H1 (cell line): ENCODE results near the gene TNPO3. TPM values are rescaled to one million over a fixed set of nuclear protein-coding genes. Genes with fewer than 3 reads are reported as not detected.

Experiments used
- CTCF ChIA-PET: fragments of 300-600 bp; sonication (Branson Sonifier 250); formaldehyde crosslinking; loops from one replicate; lab custom pipeline; 2021; ENCODE audit not compliant: partially characterized antibody; lab: Charles Lee
- POLR2A ChIA-PET: fragments of 300-600 bp; sonication (Branson Sonifier 250); formaldehyde crosslinking; loops from one replicate; lab custom pipeline; 2021; ENCODE audit warnings: inconsistent platforms; ENCODE audit not compliant: partially characterized antibody; lab: Charles Lee
- DNase-seq, 2 experiments: peaks; one replicate each; pipeline versions ENCODE4 v3.0.0 to v3.0.0-alpha.2; 2010 to 2022; ENCODE audit warnings: low spot score in 2 of 2, low read depth in 1 of 2, mixed read lengths in 1 of 2
- FAIRE-seq: peaks from 2 replicates; lab custom pipeline; 2011; peaks lifted over from hg19 to GRCh38; lab: Jason Lieb, UNC
- H2AFZ ChIP-seq: 2 replicates; pipeline ENCODE4 v1.8.1; 2012; ENCODE audit warnings: low read length, inconsistent platforms
- H2AK5ac ChIP-seq: 2 replicates; pipeline ENCODE4 v1.6.1; 2013; ENCODE audit warnings: low read depth, low read length
- H2BK120ac ChIP-seq: replicated peaks from 2 replicates; pipeline ENCODE3; 2013; ENCODE audit warnings: low read depth, low read length, inconsistent platforms
- H2BK12ac ChIP-seq: 2 replicates; pipeline ENCODE4 v1.6.1; 2013; ENCODE audit warnings: low read depth, low read length
- H2BK15ac ChIP-seq: 2 replicates; pipeline ENCODE4 v1.6.1; 2013; ENCODE audit warnings: low read length
- H2BK20ac ChIP-seq: 2 replicates; pipeline ENCODE4 v1.6.1; 2013; ENCODE audit warnings: low read length
- H2BK5ac ChIP-seq: 2 replicates; pipeline ENCODE4 v1.6.1; 2013; ENCODE audit warnings: low read depth, low read length
- H3K14ac ChIP-seq: 2 replicates; pipeline ENCODE4 v1.6.1; 2013; ENCODE audit warnings: inconsistent platforms; ENCODE audit not compliant: insufficient read length
- H3K18ac ChIP-seq: 2 replicates; pipeline ENCODE4 v1.6.1; 2013; ENCODE audit warnings: low read length; ENCODE audit errors: extremely low read depth
- H3K23ac ChIP-seq: 2 replicates; pipeline ENCODE4 v1.6.1; 2013; ENCODE audit warnings: inconsistent platforms; ENCODE audit not compliant: insufficient read length
- H3K23me2 ChIP-seq: 2 replicates; pipeline ENCODE4 v1.6.1; 2013; ENCODE audit warnings: low read depth, low read length
- H3K27ac ChIP-seq: 2 replicates; pipeline ENCODE4 v1.6.1; 2011; ENCODE audit warnings: low read depth, low read length, inconsistent platforms
- H3K27me3 ChIP-seq, 4 experiments: replicated peaks in 1 of 4; 1 replicate in 1 of 4; 2 replicates in 3 of 4; pipeline versions ENCODE4 v1.6.1 to v1.8.1; 2011 to 2013; ENCODE audit warnings: low read length in 3 of 4, mild to moderate bottlenecking in 3 of 4, inconsistent platforms in 2 of 4, mixed read lengths in 2 of 4, moderate library complexity in 1 of 4; ENCODE audit not compliant: control insufficient read depth in 3 of 4, insufficient read depth in 3 of 4; ENCODE audit errors: extremely low read depth in 1 of 4
- H3K36me3 ChIP-seq, 4 experiments: 2 replicates each; pipeline versions ENCODE4 v1.6.1 to v1.8.1; 2011 to 2013; ENCODE audit warnings: mild to moderate bottlenecking in 4 of 4, low read length in 3 of 4, moderate library complexity in 2 of 4, control low read depth in 1 of 4, inconsistent platforms in 1 of 4; ENCODE audit not compliant: insufficient read depth in 4 of 4, control insufficient read depth in 2 of 4
- H3K4ac ChIP-seq: replicated peaks from 2 replicates; pipeline ENCODE3; 2013; ENCODE audit warnings: low read length, low read depth, mixed read lengths, inconsistent platforms; ENCODE audit not compliant: insufficient read length
- H3K4me1 ChIP-seq, 4 experiments: replicated peaks in 1 of 4; 1 replicate in 1 of 4; 2 replicates in 3 of 4; pipeline versions ENCODE4 v1.6.1 to v1.8.1; 2011 to 2013; ENCODE audit warnings: low read length in 3 of 4, inconsistent platforms in 2 of 4, mixed read lengths in 1 of 4; ENCODE audit not compliant: insufficient read depth in 4 of 4, control insufficient read depth in 3 of 4
- H3K4me2 ChIP-seq, 2 experiments: 2 replicates each; pipeline versions ENCODE4 v1.6.1 to v1.8.1; 2011 to 2013; ENCODE audit warnings: low read depth in 2 of 2, low read length in 2 of 2, control low read depth in 1 of 2, inconsistent platforms in 1 of 2, mild to moderate bottlenecking in 1 of 2; ENCODE audit not compliant: insufficient read depth in 1 of 2
- H3K4me3 ChIP-seq, 4 experiments: fragments of 200-600, 300-600 bp in 1 of 4; sonication (generic), shearing (Covaris generic), sonication (Bioruptor Twin) in 1 of 4; 2 replicates each; pipeline versions ENCODE4 v1.5.1 to v1.8.1; 2011 to 2016; ENCODE audit warnings: low read length in 4 of 4, low read depth in 3 of 4, control low read depth in 2 of 4, inconsistent platforms in 2 of 4, mild to moderate bottlenecking in 2 of 4, mixed read lengths in 1 of 4, moderate library complexity in 1 of 4; ENCODE audit not compliant: insufficient read depth in 2 of 4; ENCODE audit errors: extremely low read depth in 1 of 4
- H3K56ac ChIP-seq: replicated peaks from 2 replicates; pipeline ENCODE3; 2013; ENCODE audit warnings: low read depth, mild to moderate bottlenecking, mixed read lengths, low read length, inconsistent platforms; ENCODE audit not compliant: insufficient read length
- H3K79me1 ChIP-seq: 2 replicates; pipeline ENCODE4 v1.6.1; 2013; ENCODE audit warnings: low read depth, low read length, control low read depth
- H3K79me2 ChIP-seq, 2 experiments: 2 replicates each; pipeline versions ENCODE4 v1.6.1 to v1.8.1; 2012 to 2013; ENCODE audit warnings: low read length in 2 of 2, mild to moderate bottlenecking in 2 of 2, inconsistent platforms in 1 of 2; ENCODE audit not compliant: insufficient read depth in 2 of 2, control insufficient read depth in 1 of 2
- H3K9ac ChIP-seq, 4 experiments: replicated peaks in 1 of 4; 1 replicate in 1 of 4; 2 replicates in 3 of 4; pipeline versions ENCODE4 v1.6.1 to v1.8.1; 2011 to 2013; ENCODE audit warnings: low read depth in 3 of 4, low read length in 3 of 4, control low read depth in 2 of 4, mild to moderate bottlenecking in 2 of 4, moderate library complexity in 2 of 4, inconsistent platforms in 1 of 4; ENCODE audit errors: extremely low read depth in 1 of 4
- H3K9me3 ChIP-seq, 2 experiments: 2 replicates each; pipeline versions ENCODE4 v1.6.1 to v1.8.1; 2012 to 2013; ENCODE audit warnings: mild to moderate bottlenecking in 2 of 2, moderate library complexity in 2 of 2, control low read depth in 1 of 2, inconsistent platforms in 1 of 2, low read depth in 1 of 2, low read length in 1 of 2, mixed read lengths in 1 of 2; ENCODE audit not compliant: insufficient read depth in 2 of 2
- H4K20me1 ChIP-seq, 2 experiments: replicated peaks in 1 of 2; 2 replicates each; pipeline versions ENCODE3 to v1.8.1; 2011 to 2013; ENCODE audit warnings: inconsistent platforms in 2 of 2, low read length in 2 of 2, mild to moderate bottlenecking in 1 of 2; ENCODE audit not compliant: insufficient read depth in 2 of 2, control insufficient read depth in 1 of 2
- H4K5ac ChIP-seq: 2 replicates; pipeline ENCODE4 v1.6.1; 2013; ENCODE audit warnings: low read length, low read depth, mixed read lengths, inconsistent platforms; ENCODE audit not compliant: insufficient read length
- H4K8ac ChIP-seq: 2 replicates; pipeline ENCODE4 v1.8.0; 2013; ENCODE audit warnings: mild to moderate bottlenecking, moderate library complexity, low read length, inconsistent platforms; ENCODE audit not compliant: insufficient read depth; ENCODE audit errors: extremely low read depth
- H4K91ac ChIP-seq: replicated peaks from 2 replicates; pipeline ENCODE3; 2013; ENCODE audit warnings: low read length, mixed read lengths, inconsistent platforms; ENCODE audit not compliant: insufficient read length
- ASH2L ChIP-seq: fragments of 200-600, 300-600 bp; sonication (generic); IDR thresholded peaks from one replicate; pipeline ENCODE4 v1.7.1; 2017; ENCODE audit warnings: low read length
- GABPA ChIP-seq: IDR thresholded peaks from 2 replicates; pipeline ENCODE4 v1.6.1; 2011; ENCODE audit warnings: mild to moderate bottlenecking, low read length, moderate library complexity, borderline replicate concordance; ENCODE audit not compliant: insufficient read depth
- HDAC2 ChIP-seq, 2 experiments: fragments of 300-600 bp in 1 of 2; sonication (generic) in 1 of 2; IDR thresholded peaks; 2 replicates each; pipeline ENCODE4 v1.6.1; 2011 to 2012; ENCODE audit warnings: low read depth in 2 of 2, low read length in 2 of 2, mild to moderate bottlenecking in 2 of 2, moderate library complexity in 2 of 2, borderline replicate concordance in 1 of 2, inconsistent platforms in 1 of 2
- KDM1A ChIP-seq: fragments of 200-600, 300-600 bp; sonication (generic); IDR thresholded peaks from 2 replicates; pipeline ENCODE4 v1.7.1; 2016; ENCODE audit warnings: mild to moderate bottlenecking, low read length, borderline replicate concordance
- KDM4A ChIP-seq: IDR thresholded peaks from one replicate; pipeline ENCODE4 v1.7.1; 2012; ENCODE audit warnings: low read depth, mild to moderate bottlenecking, moderate library complexity, low read length, inconsistent platforms; ENCODE audit not compliant: severe bottlenecking
- KDM5A ChIP-seq: fragments of 200-600 bp; IDR thresholded peaks from 2 replicates; pipeline ENCODE4 v1.7.1; 2012; ENCODE audit warnings: mild to moderate bottlenecking, low read length, inconsistent platforms, mixed read lengths
- NRF1 ChIP-seq: IDR thresholded peaks from 2 replicates; pipeline ENCODE4 v1.6.1; 2011; ENCODE audit warnings: mild to moderate bottlenecking, low read depth, low read length, improper control_type of control experiment
- SIN3A ChIP-seq, 2 experiments: IDR thresholded peaks in 1 of 2; conservative IDR thresholded peaks in 1 of 2; 2 replicates each; pipeline ENCODE4 v1.6.1; 2011 to 2012; ENCODE audit warnings: low read length in 2 of 2, improper control_type of control experiment in 1 of 2, low read depth in 1 of 2, mild to moderate bottlenecking in 1 of 2
- SIRT6 ChIP-seq: IDR thresholded peaks from one replicate; pipeline ENCODE4 v1.7.1; 2012; ENCODE audit warnings: low read length, inconsistent platforms
- SIX5 ChIP-seq: IDR thresholded peaks from 2 replicates; pipeline ENCODE4 v1.6.1; 2011; ENCODE audit warnings: mild to moderate bottlenecking, low read depth, low read length
- SP1 ChIP-seq: IDR thresholded peaks from 2 replicates; pipeline ENCODE4 v1.6.1; 2011; ENCODE audit warnings: low read depth, low read length
- SP2 ChIP-seq: IDR thresholded peaks from 2 replicates; pipeline ENCODE4 v1.6.1; 2012; ENCODE audit warnings: mild to moderate bottlenecking, low read length, inconsistent platforms
- SP4 ChIP-seq: IDR thresholded peaks from 2 replicates; pipeline ENCODE4 v1.6.1; 2012; ENCODE audit warnings: low read length, inconsistent platforms
- WGBS, 2 experiments: shearing (Covaris generic) in 1 of 2; methylation state at CpG; one replicate each; pipeline versions ENCODE4 v1.1.6 to v1.1.7; 2013 to 2015; ENCODE audit warnings: low lambda C conversion rate in 2 of 2, mixed read lengths in 2 of 2, inconsistent platforms in 1 of 2, low coverage in 1 of 2, missing lambda C conversion rate in 1 of 2; ENCODE audit not compliant: insufficient replicate concordance in 2 of 2, insufficient coverage in 1 of 2, insufficient read length in 1 of 2; ENCODE audit errors: extremely low coverage in 1 of 2, missing lambda C conversion rate in 1 of 2; 5-methylcytosine and 5-hydroxymethylcytosine counted together
- polyA plus RNA-seq, 7 experiments: library from polyadenylated mRNA; depleted of rRNA in 3 of 7; stranded (reverse) in 5 of 7; unstranded in 2 of 7; fragments of >200 nt in 5 of 7; fragments of 200-250 nt in 2 of 7; gene quantifications; 1 replicate in 5 of 7; 2 replicates in 1 of 7; 4 replicates in 1 of 7; pipeline versions ENCODE4 v1.2.1 to v1.2.3, GENCODE V29; 2011 to 2013; ENCODE audit warnings: missing spikeins in 2 of 7, mixed read lengths in 2 of 7
- total RNA-seq: library from RNA; stranded (reverse); fragmentation: NEBNext Ultra II Directional; extraction: Animal tissue kit (Norgen Biotek cat#: 25700); gene quantifications from 2 replicates; pipeline ENCODE4 v1.2.1, GENCODE V29; 2021

TNPO3 gene
- total and polyA plus RNA-seq, 2 of the 8 experiments (the other 6 are each of a cell fraction or from before 2014, with no cell fraction given): 67.6 to 99.2 TPM

GRCh38 chr7:129053938-129054437, 923 bp downstream of the TNPO3 start:
- Histone ChIP-seq H3K4me1 (no peaks in the 10 kb centered on the region; a peak in 1 of 7 replicates), H3K79me2 (peaks cover 15 to 54% of the 10 kb centered on the region in 2 experiments)
- POLR2A ChIA-PET: interaction anchor here (0.7 to 4.6 kb wide), 29 partner anchors 7 to 288 kb away, joined by 3 to 94 read pairs (median 5); partner anchors contain the start of genes KCP and TSPAN33
- TF ChIP-seq NRF1: no peak
- no peak for TF ChIP-seq SIN3A (conservative IDR thresholded peaks at IDR 0.05 in 1 of 2, IDR thresholded peaks at IDR 0.05 in 1 of 2; ENCODE audit: low read depth in 1 of 2, low read length in 2 of 2)
- no peak; a peak in 1 of 4 replicates for TF ChIP-seq HDAC2 (IDR thresholded peaks at IDR 0.05; ENCODE audit: borderline replicate concordance in 1 of 2, low read depth in 2 of 2, low read length in 2 of 2)
- no peak for TF ChIP-seq SP1
- TF ChIP-seq SIX5: no peak
- no peak for TF ChIP-seq GABPA
- no peak for TF ChIP-seq KDM5A
- no peak for TF ChIP-seq SIRT6
- no peak for TF ChIP-seq ASH2L
- TF ChIP-seq SP2: no peak
- no peak for TF ChIP-seq KDM4A
- no peak for TF ChIP-seq SP4
- TF ChIP-seq KDM1A: no peak

More at GRCh38 chr7:129053938-129054437, 923 bp downstream of the TNPO3 start:
- Histone ChIP-seq H2BK20ac (no peak overlapping the region), H4K91ac (no peak overlapping the region), H2AFZ (0 out of 2 replicates have a peak overlapping the region, but pooled peaks have one; percentile 22), H3K9ac (peak overlapping the region; percentile 64 to 95 (median 90)), H3K14ac (no peak overlapping the region), H3K27me3 (no peaks in the 10 kb centered on the region), H3K23ac (no peak overlapping the region), H2BK15ac (no peak overlapping the region), H2AK5ac (no peak overlapping the region), H3K27ac (peak overlapping the region; percentile 96; the same call in 1 of the 2 replicates), H3K4me2 (peak overlapping the region; percentile 74 to 94), H2BK5ac (peak overlapping the region; percentile 98; the same call in 1 of the 2 replicates), H3K4ac (no peak overlapping the region), H3K4me3 (peak overlapping the region; percentile 83 to 99 (median 92)), H2BK120ac (no peak overlapping the region), H4K5ac (no peak overlapping the region), H3K56ac (no peak overlapping the region), H3K23me2 (peaks cover 3% of the 10 kb centered on the region; the same call in 1 of the 2 replicates), H3K36me3 (peaks cover 0 to 3% (median 0%) of the 10 kb centered on the region in 4 experiments; a peak in 1 of 8 replicates), H3K18ac (no peak overlapping the region), H4K8ac (no peak overlapping the region), H4K20me1 (peaks cover 5 to 6% of the 10 kb centered on the region in 2 experiments), H3K9me3 (no peaks in the 10 kb centered on the region), H3K79me1 (peaks cover 3% of the 10 kb centered on the region; the same call in 1 of the 2 replicates), H2BK12ac (no peak overlapping the region)
- 1% methylated on average over 10 of the region's 10 CpGs; no CpG with 5 or more reads in 1 of the 2 experiments for WGBS, 2 experiments
- FAIRE-seq (no peak), DNase-seq (no peak)
- CTCF ChIA-PET: interaction anchor here (0.7 to 2.2 kb wide), 7 partner anchors 11 to 110 kb away, joined by 3 to 13 read pairs (median 5); no protein-coding TSS in a partner anchor
